Hepatic stellate cell (primary cell): ENCODE results near the gene PSMD1.
"Not testable (repeated sequence)": the region's sequence is repeated elsewhere in the genome, so short reads cannot be mapped to it uniquely, and the experiment has no call there.

Experiments used
- DNase-seq: peaks from one replicate; pipeline ENCODE4 v3.0.0; 2011; ENCODE audit warnings: low spot score

PSMD1 gene

GRCh38 chr2:231187736-231188505 lies 131.3 kb downstream of the PSMD1 start:
- DNase-seq: no peak

GRCh38 chr2:231188506-231189170 lies 132.0 kb downstream of the PSMD1 start:
- DNase-seq: no peak

DNA sequence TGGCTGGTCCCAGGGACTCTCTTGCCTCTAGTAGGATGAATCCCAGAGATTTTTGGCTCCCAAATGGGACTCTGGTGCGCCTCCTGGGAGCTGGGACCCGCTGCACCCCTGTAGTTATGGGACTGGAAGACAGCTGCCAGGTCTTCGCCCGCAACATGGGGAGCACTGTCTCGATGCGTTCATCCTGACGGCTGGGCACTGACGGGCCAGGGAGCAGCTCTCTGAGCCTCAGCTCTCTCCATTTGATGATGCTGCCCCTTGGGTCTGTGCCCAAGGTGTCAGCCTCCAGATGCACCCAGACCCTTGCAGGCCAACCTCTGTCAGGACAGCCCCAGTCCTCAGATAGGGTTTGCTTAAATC lies 132.5 kb downstream of the PSMD1 start:
- DNase-seq: no peak

DNA sequence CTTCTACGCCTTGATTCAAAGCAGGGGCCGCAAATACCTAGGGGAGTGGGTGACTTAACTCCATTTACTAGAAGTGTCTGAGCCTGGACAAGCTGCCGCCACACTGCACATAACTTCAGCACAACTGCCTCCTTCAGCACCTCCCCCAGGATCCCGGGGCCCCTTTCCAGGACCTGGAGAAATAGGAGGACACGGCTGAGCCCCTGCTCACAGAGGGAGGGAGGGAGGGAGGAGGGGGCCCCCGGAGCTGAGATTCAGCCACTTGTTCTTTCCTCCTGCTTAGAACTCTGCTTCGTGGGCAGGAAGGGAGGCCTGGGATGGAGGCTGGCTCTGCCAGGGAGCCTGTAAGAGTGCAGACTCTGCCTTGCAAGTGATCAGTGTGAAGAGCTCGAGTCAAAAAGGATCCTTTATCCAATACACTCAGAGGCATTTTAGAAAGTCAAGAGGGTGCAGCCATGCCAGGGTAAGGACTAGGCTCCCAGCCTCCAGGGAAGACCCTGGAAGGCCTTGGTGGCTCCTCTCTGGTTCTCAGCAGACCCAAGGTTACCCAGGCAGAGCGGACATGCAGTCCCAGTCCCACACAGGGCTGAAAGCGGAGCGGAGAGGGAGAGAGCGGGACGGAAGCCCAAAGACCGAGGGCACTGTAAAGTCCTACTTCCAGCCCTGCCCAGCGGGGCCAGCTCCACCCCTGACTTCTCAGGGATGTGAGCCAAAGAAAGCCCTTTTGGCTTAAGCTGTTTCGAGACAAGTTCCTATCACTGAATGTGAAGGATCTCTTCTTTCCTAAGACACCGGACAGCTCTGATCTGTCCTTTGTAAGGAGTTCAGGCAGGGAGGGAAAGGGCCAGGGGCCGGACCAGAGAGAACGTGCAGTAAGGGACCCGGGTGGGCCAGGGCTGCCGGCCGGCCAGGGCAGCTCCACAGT lies 133.2 kb downstream of the PSMD1 start:
- peak; percentile 74 for DNase-seq

DNA sequence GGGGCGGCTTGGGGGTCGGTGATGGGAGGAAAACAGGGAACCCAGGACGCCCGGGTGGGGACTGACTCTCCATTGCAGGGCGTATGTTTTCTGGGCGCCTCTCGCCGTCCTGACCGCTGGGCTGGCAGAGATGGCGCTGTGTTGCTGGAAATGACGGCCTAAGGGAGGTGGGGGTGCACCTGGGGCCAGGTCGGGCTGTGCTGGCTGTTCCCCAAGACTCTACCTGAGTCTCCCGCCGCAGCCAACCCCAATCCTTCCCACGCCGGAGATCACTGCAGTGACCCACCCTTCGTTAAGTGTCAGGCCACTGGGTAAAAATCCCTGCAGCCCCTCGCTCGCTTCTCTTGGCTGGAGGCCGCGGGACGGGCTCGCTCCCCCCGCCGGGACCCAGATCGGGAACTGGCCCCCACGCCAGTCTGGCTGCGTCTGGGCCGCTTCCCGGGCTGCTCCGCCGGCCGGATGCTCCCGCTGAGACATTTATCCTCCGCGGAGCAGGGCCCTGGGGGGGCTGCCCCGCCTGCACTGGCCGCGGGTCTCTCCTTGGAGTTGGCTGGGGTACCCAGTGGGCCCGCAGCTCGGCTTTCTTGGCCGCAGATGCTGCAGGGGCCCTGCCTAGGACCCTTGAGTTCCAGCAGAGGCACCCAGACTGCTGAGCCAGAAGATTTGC lies 134.0 kb downstream of the PSMD1 start:
- DNase-seq: peak; percentile 64

GRCh38 chr2:231191896-231192872 lies 135.5 kb downstream of the PSMD1 start:
- DNase-seq: peak; percentile 84

DNA sequence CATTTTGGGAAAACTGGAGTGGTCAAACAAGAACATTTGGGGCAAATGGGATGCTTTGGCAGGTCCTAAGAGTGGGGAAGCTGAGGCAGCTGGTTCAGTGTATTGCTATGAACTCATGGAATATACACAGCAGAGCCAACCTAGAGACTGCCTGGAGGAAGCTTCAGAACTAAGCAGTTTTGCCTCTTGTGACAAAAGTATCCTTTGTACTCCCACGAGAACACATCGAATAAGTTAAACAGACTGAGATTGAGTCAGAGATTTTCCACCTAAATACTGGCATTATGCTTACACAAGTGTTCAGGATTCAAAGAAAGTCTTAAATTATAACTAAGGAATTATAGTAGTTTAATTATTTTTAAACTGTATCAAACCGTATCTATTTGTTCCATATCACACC lies 136.5 kb downstream of the PSMD1 start:
- no peak for DNase-seq

GRCh38 chr2:231196592-231196991 lies 139.9 kb downstream of the PSMD1 start:
- no peak for DNase-seq

DNA sequence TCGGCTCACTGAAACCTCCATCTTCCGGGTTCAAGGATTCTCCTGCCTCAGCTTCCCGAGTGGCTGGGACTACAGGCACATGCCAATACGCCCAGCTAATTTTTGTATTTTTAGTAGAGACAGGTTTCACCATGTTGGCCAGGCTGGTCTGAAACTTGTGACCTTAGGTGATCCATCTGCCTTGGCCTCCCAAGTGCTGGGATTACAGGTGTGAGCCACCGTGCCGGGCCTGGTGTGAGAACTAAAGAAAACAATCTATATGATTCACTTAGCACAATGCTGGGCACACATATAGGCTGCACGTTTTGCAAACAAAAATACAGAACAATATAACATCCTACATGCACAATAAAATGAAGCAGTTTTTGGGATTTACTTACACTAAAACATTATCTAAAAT lies 140.5 kb downstream of the PSMD1 start:
- not testable (repeated sequence) for DNase-seq

DNA sequence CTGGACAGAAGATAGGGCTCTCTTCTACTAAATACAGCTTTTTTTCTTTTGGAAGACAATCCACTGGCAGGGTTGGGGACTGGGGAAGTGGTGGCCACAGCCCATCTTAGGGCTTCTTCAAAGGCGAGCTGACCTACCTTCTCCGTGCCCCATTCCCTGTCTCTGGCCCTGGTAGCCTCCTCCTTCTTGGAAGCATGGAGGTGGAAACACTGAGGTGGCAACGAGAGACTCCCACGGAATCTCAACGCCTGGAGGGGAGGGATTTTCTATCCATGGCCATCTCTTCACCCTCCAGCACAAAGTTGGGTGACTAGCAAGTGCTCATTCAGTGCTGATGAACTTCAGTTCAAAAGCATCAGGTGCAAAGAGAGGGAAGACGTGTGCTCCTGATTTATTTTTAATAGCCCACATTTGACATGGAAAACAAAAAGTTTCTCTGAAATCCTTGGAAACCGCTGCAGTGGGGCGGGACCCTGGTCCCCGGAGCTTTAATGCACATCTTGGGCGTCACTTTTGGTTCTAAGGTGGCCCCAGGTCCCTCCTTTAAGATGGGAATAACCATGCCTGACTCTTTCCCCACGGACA lies 141.1 kb downstream of the PSMD1 start:
- no peak for DNase-seq

GRCh38 chr2:231198291-231199173 lies 141.9 kb downstream of the PSMD1 start, which contains the start of gene ARMC9:
ARMC9 (plus strand) TSS chr2:231198631; CDS start chr2:231206239, 7,608 bp downstream.
- DNase-seq: peak; percentile 96

DNA sequence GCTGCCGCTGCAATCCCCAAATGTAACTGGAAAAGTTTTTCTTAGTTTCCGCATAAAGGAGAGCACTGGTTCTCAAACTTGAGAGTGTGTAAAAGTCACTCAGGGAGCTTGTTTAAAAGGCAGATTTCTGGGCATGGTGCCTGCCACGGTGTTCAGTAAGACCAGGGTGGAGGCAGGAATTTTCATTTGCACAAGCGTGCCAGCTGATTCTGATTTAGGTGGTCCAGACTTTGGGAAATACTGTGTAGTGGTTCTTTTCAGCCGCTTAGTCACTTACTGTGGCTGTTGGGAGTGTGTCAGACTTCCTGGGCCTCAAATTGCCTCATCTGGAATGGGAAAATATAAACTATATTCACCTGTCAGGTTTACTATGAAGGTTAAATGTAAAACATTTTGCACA lies 142.6 kb downstream of the PSMD1 start:
- DNase-seq: no peak

GRCh38 chr2:231200805-231201474 lies 144.3 kb downstream of the PSMD1 start:
- no peak for DNase-seq

DNA sequence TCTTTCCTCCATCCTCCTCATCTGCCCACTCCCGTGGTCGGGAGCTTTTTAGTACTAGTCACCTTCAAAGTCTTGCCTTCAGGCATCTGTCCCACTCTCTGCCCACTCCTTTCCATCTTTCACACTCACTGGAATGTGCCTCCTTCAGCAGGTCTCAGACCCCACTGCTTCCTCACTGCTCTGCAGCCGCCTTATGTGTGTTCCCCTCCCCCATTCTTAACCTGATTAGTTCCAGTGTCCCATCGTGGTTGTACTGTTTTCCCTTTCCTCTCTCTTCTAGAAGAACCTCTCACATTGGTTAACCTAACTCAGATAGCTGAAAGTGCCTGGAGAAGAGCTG lies 144.8 kb downstream of the PSMD1 start:
- DNase-seq: no peak

- DNase-seq: no peak
These were observed 146.4 kb downstream of the PSMD1 start for GRCh38 chr2:231203087-231203486.

- no peak for DNase-seq
These were observed 147.5 kb downstream of the PSMD1 start for GRCh38 chr2:231204146-231204545.

GRCh38 chr2:231204581-231204980 lies 147.9 kb downstream of the PSMD1 start:
- DNase-seq: no peak

DNA sequence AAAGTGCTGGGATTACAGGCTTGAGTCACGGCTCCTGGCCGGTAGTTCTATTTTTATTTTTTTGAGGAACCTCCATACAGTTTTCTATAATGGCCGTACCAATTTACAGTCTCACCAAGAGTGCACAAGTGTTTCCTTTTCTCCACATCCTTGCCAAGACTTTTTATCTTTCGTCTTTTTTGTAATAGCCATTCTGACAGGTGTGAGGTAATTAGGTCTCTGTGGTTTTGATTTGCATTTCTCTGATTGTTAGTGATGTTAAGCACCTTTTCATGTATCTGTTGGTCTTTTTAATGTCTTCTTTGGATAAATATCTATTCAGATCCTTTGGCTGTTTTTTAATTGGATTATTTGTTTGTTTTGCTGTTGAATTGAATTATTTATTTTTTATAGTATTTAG lies 151.1 kb downstream of the PSMD1 start:
- DNase-seq: no peak

DNA sequence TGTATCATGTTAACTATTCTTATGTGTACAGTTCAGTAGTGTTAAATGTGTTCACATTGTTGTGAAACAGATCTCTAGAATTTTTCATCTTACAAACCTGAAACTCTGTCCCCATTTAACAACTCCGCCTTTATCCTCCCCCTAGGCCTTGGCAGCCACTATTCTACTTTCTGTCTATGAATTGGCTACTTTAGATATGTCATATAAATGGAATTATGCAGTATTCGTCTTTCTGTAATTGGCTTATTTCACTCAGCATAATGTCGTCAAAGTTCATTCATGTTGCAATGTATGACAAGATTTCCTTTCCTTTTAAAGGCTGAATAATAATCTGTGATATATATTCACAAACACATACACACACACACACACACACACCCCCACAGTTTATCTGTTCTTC lies 154.1 kb downstream of the PSMD1 start:
- DNase-seq: no peak
